Measurements from ENCODE around the gene TNS1.

DNA sequence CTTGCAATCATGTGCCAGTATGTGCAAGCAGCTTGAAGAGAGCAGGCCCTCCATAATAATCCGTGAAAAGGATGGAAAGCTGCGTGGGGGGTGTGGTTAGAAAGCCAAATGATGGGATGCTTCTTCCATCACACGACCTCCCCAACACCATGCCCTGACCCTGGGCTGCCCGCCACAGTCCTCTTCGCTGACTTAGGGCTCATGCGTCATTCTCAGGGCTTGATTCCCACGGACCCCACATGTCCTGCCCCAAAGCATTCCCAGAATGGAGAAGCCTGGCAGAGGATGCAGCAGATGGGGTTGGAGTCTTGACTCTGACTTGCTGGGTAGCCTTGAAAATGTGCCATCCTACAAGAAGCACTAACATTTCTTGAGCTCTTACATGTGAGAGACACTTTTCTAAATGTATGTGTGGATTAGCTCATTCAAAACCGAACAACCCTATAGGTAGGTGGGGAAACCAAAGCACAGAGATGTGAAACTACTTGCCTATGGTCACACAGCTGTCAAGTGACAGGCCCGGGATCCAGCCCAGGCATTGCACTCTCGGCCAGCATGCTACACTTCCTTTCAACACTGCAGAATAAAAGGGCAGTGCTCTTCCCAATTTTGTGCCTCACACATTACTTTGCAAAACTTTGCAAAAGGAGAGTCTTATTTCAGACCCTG, 3.7 kb downstream of the TNS1 start:
- no peak for TF ChIP-seq CTCF (IDR thresholded peaks at IDR 0.05 in 2 of 3, conservative IDR thresholded peaks at IDR 0.05 in 1 of 3; ENCODE audit: control insufficient read depth in 2 of 3, extremely low read depth in 1 of 3, insufficient read depth in 1 of 3, low read depth in 3 of 3, low read length in 3 of 3)
- TF ChIP-seq MAX (IDR thresholded peaks at IDR 0.05; ENCODE audit: low read depth, low read length): no peak
- TF ChIP-seq POLR2A (IDR thresholded peaks at IDR 0.05; ENCODE audit: low read depth, low read length): no peak
- TF ChIP-seq FOS (IDR thresholded peaks at IDR 0.05; ENCODE audit: borderline replicate concordance, extremely low read depth, insufficient read length): no peak
- no peak for TF ChIP-seq EP300 (IDR thresholded peaks at IDR 0.05; ENCODE audit: borderline replicate concordance in 1 of 2, control insufficient read depth in 1 of 2, low read depth in 2 of 2, low read length in 2 of 2)
- no peak for TF ChIP-seq ATF3 (IDR thresholded peaks at IDR 0.05; ENCODE audit: borderline replicate concordance, extremely low read depth, low read depth, low read length)
- TF ChIP-seq CHD2 (IDR thresholded peaks at IDR 0.05; ENCODE audit: borderline replicate concordance, low read depth, low read length): no peak
- TF ChIP-seq MEF2B (IDR thresholded peaks at IDR 0.05; ENCODE audit: partially characterized antibody, poor library complexity, severe bottlenecking): no peak
- TF ChIP-seq MXI1 (IDR thresholded peaks at IDR 0.05; ENCODE audit: low read depth, low read length): no peak
- no peak for TF ChIP-seq SP1 (IDR thresholded peaks at IDR 0.05; ENCODE audit: low read depth, low read length)
- TF ChIP-seq USF2 (IDR thresholded peaks at IDR 0.05; ENCODE audit: borderline replicate concordance, low read depth, low read length): no peak
- TF ChIP-seq RAD21 (IDR thresholded peaks at IDR 0.05; ENCODE audit: insufficient read depth, low read depth, low read length): no peak
